H1 (cell line): Measurements from ENCODE around the gene PLA2G4E. TPM values are rescaled to one million over a fixed set of nuclear protein-coding genes. Genes with fewer than 3 reads are reported as not detected.

Experiments
- BACH1 ChIP-seq: IDR thresholded peaks from 2 replicates; pipeline ENCODE4 v1.6.1; 2012; ENCODE audit warnings: low read length, improper control_type of control experiment
- CHD1 ChIP-seq: IDR thresholded peaks from 2 replicates; pipeline ENCODE4 v1.6.1; 2012; ENCODE audit warnings: low read depth, low read length, improper control_type of control experiment
- CHD2 ChIP-seq: IDR thresholded peaks from 2 replicates; pipeline ENCODE4 v1.6.1; 2012; ENCODE audit warnings: low read length, improper control_type of control experiment
- GABPA ChIP-seq: IDR thresholded peaks from 2 replicates; pipeline ENCODE4 v1.6.1; 2011; ENCODE audit warnings: mild to moderate bottlenecking, low read length, moderate library complexity, borderline replicate concordance; ENCODE audit not compliant: insufficient read depth
- MAFK ChIP-seq: IDR thresholded peaks from 2 replicates; pipeline ENCODE4 v1.6.1; 2012; ENCODE audit warnings: low read depth, mild to moderate bottlenecking, improper control_type of control experiment, low read length
- POU5F1 ChIP-seq: IDR thresholded peaks from 2 replicates; pipeline ENCODE4 v1.6.1; 2011; ENCODE audit warnings: low read depth, mild to moderate bottlenecking, low read length, moderate library complexity
- RAD21 ChIP-seq, 2 experiments: IDR thresholded peaks in 1 of 2; conservative IDR thresholded peaks in 1 of 2; 2 replicates each; pipeline ENCODE4 v1.6.1; 2011; ENCODE audit warnings: low read depth in 2 of 2, low read length in 2 of 2, improper control_type of control experiment in 1 of 2, inconsistent platforms in 1 of 2, mild to moderate bottlenecking in 1 of 2, moderate library complexity in 1 of 2
- RFX5 ChIP-seq: IDR thresholded peaks from 2 replicates; pipeline ENCODE4 v1.6.1; 2011; ENCODE audit warnings: low read depth, low read length, improper control_type of control experiment, borderline replicate concordance
- SP2 ChIP-seq: IDR thresholded peaks from 2 replicates; pipeline ENCODE4 v1.6.1; 2012; ENCODE audit warnings: mild to moderate bottlenecking, low read length, inconsistent platforms
- SP4 ChIP-seq: IDR thresholded peaks from 2 replicates; pipeline ENCODE4 v1.6.1; 2012; ENCODE audit warnings: low read length, inconsistent platforms
- SRF ChIP-seq: IDR thresholded peaks from 2 replicates; pipeline ENCODE4 v1.6.1; 2011; ENCODE audit warnings: mild to moderate bottlenecking, low read depth, low read length, moderate library complexity
- polyA plus RNA-seq, 7 experiments: library from polyadenylated mRNA; depleted of rRNA in 3 of 7; stranded (reverse) in 5 of 7; unstranded in 2 of 7; fragments of >200 nt in 5 of 7; fragments of 200-250 nt in 2 of 7; gene quantifications; 1 replicate in 5 of 7; 2 replicates in 1 of 7; 4 replicates in 1 of 7; pipeline versions ENCODE4 v1.2.1 to v1.2.3, GENCODE V29; 2011 to 2013; ENCODE audit warnings: missing spikeins in 2 of 7, mixed read lengths in 2 of 7
- total RNA-seq: library from RNA; stranded (reverse); fragmentation: NEBNext Ultra II Directional; extraction: Animal tissue kit (Norgen Biotek cat#: 25700); gene quantifications from 2 replicates; pipeline ENCODE4 v1.2.1, GENCODE V29; 2021
- TF ChIP-seq, protein P1 (sequence below): fragments of 300-600 bp; sonication (generic); IDR thresholded peaks from 2 replicates; pipeline ENCODE4 v1.7.1; 2012; ENCODE audit warnings: low read length, moderate library complexity, mild to moderate bottlenecking, inconsistent platforms; ENCODE audit not compliant: insufficient replicate concordance

The PLA2G4E gene
- total and polyA plus RNA-seq, 2 of the 8 experiments (the other 6 are each of a cell fraction or from before 2014, with no cell fraction given) = 0.03 TPM; not detected in 1

DNA sequence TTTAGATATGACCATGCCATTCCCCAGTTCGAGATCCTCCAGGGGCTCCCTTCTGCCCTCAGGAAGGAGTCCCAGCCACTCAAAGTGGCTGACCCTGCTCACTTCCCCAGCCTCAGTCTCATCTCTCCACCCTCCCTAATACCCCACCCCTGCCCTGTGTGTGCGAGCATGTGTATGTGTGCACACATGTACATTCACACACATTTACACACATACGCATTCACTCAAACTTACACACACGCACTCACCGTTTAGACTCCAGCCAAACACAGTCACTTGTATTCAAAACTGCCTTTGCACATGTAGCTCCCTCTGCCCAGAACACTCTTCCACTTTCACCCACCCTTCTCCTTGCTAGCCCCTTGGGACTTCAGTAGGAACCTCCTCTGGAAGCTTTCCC lies 11.4 kb downstream of the PLA2G4E start (continued):
- TF ChIP-seq, protein P1, sequence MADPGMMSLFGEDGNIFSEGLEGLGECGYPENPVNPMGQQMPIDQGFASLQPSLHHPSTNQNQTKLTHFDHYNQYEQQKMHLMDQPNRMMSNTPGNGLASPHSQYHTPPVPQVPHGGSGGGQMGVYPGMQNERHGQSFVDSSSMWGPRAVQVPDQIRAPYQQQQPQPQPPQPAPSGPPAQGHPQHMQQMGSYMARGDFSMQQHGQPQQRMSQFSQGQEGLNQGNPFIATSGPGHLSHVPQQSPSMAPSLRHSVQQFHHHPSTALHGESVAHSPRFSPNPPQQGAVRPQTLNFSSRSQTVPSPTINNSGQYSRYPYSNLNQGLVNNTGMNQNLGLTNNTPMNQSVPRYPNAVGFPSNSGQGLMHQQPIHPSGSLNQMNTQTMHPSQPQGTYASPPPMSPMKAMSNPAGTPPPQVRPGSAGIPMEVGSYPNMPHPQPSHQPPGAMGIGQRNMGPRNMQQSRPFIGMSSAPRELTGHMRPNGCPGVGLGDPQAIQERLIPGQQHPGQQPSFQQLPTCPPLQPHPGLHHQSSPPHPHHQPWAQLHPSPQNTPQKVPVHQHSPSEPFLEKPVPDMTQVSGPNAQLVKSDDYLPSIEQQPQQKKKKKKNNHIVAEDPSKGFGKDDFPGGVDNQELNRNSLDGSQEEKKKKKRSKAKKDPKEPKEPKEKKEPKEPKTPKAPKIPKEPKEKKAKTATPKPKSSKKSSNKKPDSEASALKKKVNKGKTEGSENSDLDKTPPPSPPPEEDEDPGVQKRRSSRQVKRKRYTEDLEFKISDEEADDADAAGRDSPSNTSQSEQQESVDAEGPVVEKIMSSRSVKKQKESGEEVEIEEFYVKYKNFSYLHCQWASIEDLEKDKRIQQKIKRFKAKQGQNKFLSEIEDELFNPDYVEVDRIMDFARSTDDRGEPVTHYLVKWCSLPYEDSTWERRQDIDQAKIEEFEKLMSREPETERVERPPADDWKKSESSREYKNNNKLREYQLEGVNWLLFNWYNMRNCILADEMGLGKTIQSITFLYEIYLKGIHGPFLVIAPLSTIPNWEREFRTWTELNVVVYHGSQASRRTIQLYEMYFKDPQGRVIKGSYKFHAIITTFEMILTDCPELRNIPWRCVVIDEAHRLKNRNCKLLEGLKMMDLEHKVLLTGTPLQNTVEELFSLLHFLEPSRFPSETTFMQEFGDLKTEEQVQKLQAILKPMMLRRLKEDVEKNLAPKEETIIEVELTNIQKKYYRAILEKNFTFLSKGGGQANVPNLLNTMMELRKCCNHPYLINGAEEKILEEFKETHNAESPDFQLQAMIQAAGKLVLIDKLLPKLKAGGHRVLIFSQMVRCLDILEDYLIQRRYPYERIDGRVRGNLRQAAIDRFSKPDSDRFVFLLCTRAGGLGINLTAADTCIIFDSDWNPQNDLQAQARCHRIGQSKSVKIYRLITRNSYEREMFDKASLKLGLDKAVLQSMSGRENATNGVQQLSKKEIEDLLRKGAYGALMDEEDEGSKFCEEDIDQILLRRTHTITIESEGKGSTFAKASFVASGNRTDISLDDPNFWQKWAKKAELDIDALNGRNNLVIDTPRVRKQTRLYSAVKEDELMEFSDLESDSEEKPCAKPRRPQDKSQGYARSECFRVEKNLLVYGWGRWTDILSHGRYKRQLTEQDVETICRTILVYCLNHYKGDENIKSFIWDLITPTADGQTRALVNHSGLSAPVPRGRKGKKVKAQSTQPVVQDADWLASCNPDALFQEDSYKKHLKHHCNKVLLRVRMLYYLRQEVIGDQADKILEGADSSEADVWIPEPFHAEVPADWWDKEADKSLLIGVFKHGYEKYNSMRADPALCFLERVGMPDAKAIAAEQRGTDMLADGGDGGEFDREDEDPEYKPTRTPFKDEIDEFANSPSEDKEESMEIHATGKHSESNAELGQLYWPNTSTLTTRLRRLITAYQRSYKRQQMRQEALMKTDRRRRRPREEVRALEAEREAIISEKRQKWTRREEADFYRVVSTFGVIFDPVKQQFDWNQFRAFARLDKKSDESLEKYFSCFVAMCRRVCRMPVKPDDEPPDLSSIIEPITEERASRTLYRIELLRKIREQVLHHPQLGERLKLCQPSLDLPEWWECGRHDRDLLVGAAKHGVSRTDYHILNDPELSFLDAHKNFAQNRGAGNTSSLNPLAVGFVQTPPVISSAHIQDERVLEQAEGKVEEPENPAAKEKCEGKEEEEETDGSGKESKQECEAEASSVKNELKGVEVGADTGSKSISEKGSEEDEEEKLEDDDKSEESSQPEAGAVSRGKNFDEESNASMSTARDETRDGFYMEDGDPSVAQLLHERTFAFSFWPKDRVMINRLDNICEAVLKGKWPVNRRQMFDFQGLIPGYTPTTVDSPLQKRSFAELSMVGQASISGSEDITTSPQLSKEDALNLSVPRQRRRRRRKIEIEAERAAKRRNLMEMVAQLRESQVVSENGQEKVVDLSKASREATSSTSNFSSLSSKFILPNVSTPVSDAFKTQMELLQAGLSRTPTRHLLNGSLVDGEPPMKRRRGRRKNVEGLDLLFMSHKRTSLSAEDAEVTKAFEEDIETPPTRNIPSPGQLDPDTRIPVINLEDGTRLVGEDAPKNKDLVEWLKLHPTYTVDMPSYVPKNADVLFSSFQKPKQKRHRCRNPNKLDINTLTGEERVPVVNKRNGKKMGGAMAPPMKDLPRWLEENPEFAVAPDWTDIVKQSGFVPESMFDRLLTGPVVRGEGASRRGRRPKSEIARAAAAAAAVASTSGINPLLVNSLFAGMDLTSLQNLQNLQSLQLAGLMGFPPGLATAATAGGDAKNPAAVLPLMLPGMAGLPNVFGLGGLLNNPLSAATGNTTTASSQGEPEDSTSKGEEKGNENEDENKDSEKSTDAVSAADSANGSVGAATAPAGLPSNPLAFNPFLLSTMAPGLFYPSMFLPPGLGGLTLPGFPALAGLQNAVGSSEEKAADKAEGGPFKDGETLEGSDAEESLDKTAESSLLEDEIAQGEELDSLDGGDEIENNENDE = no peak
- TF ChIP-seq CHD2 (no peak), GABPA (no peak), MAFK (no peak), POU5F1 (no peak), SP4 (no peak), CHD1 (no peak), RAD21 (IDR thresholded peaks at IDR 0.05 in 1 of 2, conservative IDR thresholded peaks at IDR 0.05 in 1 of 2; ENCODE audit: low read depth in 2 of 2, low read length in 2 of 2) (no peak), RFX5 (no peak), BACH1 (no peak), SRF (no peak), SP2 (no peak)
